Stimulated activated naive CD8-positive, alpha-beta T cell treated with anti-CD3 and anti-CD28 coated beads, Interleukin-15, amount 100 ng/mL, for 72 hours (primary cell): Measurements from ENCODE around the gene ARID3B.

Experiments
- ATAC-seq: fragments of 150-1000 bp; cut with Tn5 transposase; 2 replicates; pipeline ENCODE4 v1.10.0; 2021; ENCODE audit warnings: mild to moderate bottlenecking, moderate library complexity
- DNase-seq, 2 donors: peaks; one replicate each; pipeline ENCODE4 v3.0.0; 2021 to 2022
- H3K27ac Mint-ChIP-seq, 2 donors: one replicate each; pipeline ENCODE4 v1.8.0; 2022; ENCODE audit warnings: mild to moderate bottlenecking in 2 of 2, mixed read lengths in 2 of 2, moderate library complexity in 2 of 2
- H3K27me3 Mint-ChIP-seq: one replicate; pipeline ENCODE4 v1.8.0; 2022; ENCODE audit warnings: mixed read lengths
- H3K4me1 Mint-ChIP-seq: one replicate; pipeline ENCODE4 v1.8.0; 2022; ENCODE audit warnings: mild to moderate bottlenecking, mixed read lengths
- H3K4me3 Mint-ChIP-seq, 2 donors: one replicate each; pipeline ENCODE4 v1.8.0; 2022; ENCODE audit warnings: mild to moderate bottlenecking in 2 of 2, mixed read lengths in 2 of 2, moderate library complexity in 1 of 2
- H3K9me3 Mint-ChIP-seq, 2 donors: one replicate each; pipeline ENCODE4 v1.8.0; 2022; ENCODE audit warnings: mixed read lengths in 2 of 2

ARID3B gene

DNA sequence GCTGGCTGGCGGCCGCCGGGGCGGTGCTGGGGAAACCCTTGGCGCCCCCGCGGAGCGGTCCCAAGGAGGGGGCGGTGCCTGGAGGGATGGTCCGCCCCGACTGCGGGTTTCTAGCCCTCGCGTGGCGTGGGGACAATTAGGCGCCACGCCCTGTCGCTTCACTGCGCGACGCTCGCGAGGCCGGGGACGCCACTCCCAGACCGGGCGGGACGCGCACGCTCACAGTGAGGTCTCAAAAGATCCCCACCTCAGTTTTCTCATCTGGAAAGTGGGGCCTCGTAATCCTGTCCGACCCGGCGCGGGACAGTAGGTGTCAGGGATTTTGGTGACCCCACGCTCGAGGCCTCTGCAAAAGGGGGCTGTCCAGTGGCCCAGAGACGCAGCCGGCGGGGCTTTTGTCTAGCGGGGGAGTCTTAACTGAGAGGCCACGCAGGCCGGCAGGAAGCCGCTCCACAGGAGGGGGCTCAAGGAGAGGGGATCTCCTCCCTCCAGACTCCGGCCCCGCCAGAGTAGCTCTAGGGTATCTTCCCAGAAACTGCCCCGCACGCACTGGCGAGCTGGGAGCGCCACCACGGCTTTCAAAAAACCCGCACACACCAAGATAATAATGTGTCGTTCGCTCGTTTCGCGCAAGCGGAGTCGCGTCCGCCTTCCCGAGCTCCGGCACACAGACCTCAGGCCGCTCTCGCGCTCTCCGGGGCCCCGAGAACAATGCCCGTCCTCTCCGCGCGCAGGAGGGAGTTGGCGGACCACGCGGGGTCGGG lies 73.9 kb downstream of the ARID3B start:
- peaks cover 55% of the 10 kb centered on the region for H3K4me1 Mint-ChIP-seq
- peak overlapping the region; percentile 95 to 98 for H3K27ac Mint-ChIP-seq
- H3K9me3 Mint-ChIP-seq = no peaks in the 10 kb centered on the region
- H3K27me3 Mint-ChIP-seq = no peaks in the 10 kb centered on the region
- peak; percentile 85 to 87 for DNase-seq
- peak overlapping the region; percentile 96 to 97 for H3K4me3 Mint-ChIP-seq
- ATAC-seq = peak; percentile 66

GRCh38 chr15:74615508-74616365 lies 74.7 kb downstream of the ARID3B start, which contains the start of gene CLK3:
Gene CLK3 (plus strand): TSS chr15:74615836. CDS start chr15:74619197, 3,361 bp downstream.
- ATAC-seq = peak; percentile 92
- H3K27me3 Mint-ChIP-seq = no peaks in the 10 kb centered on the region

GRCh38 chr15:74616366-74616939 lies 75.4 kb downstream of the ARID3B start:
- Mint-ChIP-seq H3K27me3 (no peaks in the 10 kb centered on the region), H3K27ac (peak overlapping the region; percentile 97 to 99), H3K4me3 (peak overlapping the region; percentile 96 to 97), H3K9me3 (no peaks in the 10 kb centered on the region), H3K4me1 (peaks cover 70% of the 10 kb centered on the region)
- DNase-seq (peak; percentile 38 to 61), ATAC-seq (no peak)

More at GRCh38 chr15:74615508-74616365, 74.7 kb downstream of the ARID3B start, which contains the start of gene CLK3:
- Mint-ChIP-seq H3K4me3 (peak within 1 kb of the TSS; percentile 96 to 97), H3K27ac (peak within 1 kb of the TSS; percentile 97 to 99), H3K9me3 (no peaks in the 10 kb centered on the region), H3K4me1 (peaks cover 63% of the 10 kb centered on the region)
- peak; percentile 97 to 99 for DNase-seq

- ATAC-seq (no peak), DNase-seq (no peak)
- H3K4me1 Mint-ChIP-seq = peaks cover 75% of the 10 kb centered on the region
- H3K27ac Mint-ChIP-seq = peak overlapping the region; percentile 97 to 99
- H3K27me3 Mint-ChIP-seq = no peaks in the 10 kb centered on the region
- peak overlapping the region; percentile 96 to 97 for H3K4me3 Mint-ChIP-seq
- no peaks in the 10 kb centered on the region for H3K9me3 Mint-ChIP-seq
Measured at GRCh38 chr15:74616996-74617395, 76.0 kb downstream of the ARID3B start.

GRCh38 chr15:74618841-74619596 lies 78.0 kb downstream of the ARID3B start:
- H3K9me3 Mint-ChIP-seq = no peaks in the 10 kb centered on the region
- H3K4me3 Mint-ChIP-seq = peak overlapping the region in 1 of 2 donors; percentile 14
- no peak for ATAC-seq
- H3K27me3 Mint-ChIP-seq = no peaks in the 10 kb centered on the region
- H3K27ac Mint-ChIP-seq = peak overlapping the region in 1 of 2 donors; percentile 86
- peaks cover 73% of the 10 kb centered on the region for H3K4me1 Mint-ChIP-seq
- DNase-seq = no peak

- no peaks in the 10 kb centered on the region for H3K9me3 Mint-ChIP-seq
- no peak for DNase-seq
- H3K27me3 Mint-ChIP-seq = no peaks in the 10 kb centered on the region
- H3K4me1 Mint-ChIP-seq = peaks cover 80% of the 10 kb centered on the region
- no peak for ATAC-seq
- H3K27ac Mint-ChIP-seq = peak overlapping the region in 1 of 2 donors; percentile 86
- H3K4me3 Mint-ChIP-seq = no peak overlapping the region
Measured at GRCh38 chr15:74619916-74620635, 79.1 kb downstream of the ARID3B start.

- Mint-ChIP-seq H3K9me3 (no peaks in the 10 kb centered on the region), H3K27ac (peak overlapping the region; percentile 66 to 97), H3K27me3 (no peaks in the 10 kb centered on the region), H3K4me1 (peaks cover 88% of the 10 kb centered on the region), H3K4me3 (no peak overlapping the region)
- ATAC-seq (peak; percentile 92), DNase-seq (peak; percentile 73 to 81)
Measured at GRCh38 chr15:74620636-74621545, 79.9 kb downstream of the ARID3B start.

DNA sequence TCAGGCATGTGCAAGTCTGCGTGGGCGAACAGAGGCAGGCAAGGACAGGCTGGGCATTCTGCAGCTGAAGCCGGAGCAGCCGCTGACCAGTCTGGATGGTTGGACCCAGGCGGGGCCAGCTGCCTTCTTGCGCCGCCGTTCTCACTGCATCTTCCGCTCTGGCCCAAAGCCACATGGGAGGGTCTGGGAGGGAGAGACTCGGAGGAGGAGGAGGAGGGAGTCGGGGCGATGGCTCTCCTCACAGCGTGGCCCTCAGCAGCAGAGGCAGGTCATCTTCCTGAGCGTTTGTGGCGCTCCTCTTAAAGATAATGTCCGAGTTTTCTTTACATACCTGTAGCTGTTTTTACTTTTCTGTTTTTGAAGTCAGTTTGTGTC lies 80.5 kb downstream of the ARID3B start:
- H3K27me3 Mint-ChIP-seq = no peaks in the 10 kb centered on the region
- peaks cover 91% of the 10 kb centered on the region for H3K4me1 Mint-ChIP-seq
- peak overlapping the region in 1 of 2 donors; percentile 97 for H3K27ac Mint-ChIP-seq
- H3K4me3 Mint-ChIP-seq = no peak overlapping the region
- no peaks in the 10 kb centered on the region for H3K9me3 Mint-ChIP-seq
- no peak for ATAC-seq
- no peak for DNase-seq

DNA sequence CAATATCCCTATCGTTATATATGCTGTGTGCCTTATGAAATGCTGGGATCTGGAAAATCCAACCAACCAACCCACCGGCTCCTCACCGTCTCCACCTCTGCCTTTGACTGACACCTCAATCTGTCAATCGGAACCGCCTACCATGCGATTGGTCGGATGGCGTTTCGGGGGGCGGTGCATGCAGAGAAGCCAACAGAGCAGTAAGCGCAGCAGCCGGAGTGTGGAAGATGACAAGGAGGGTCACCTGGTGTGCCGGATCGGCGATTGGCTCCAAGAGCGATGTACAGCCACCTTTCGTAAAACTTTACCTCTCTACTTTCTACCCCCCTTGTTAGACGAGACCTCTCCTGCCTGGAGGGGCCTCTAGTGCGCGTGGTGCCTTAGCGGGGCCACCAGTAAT lies 80.9 kb downstream of the ARID3B start:
- DNase-seq (no peak), ATAC-seq (no peak)
- H3K27ac Mint-ChIP-seq = peak overlapping the region in 1 of 2 donors; percentile 72
- no peaks in the 10 kb centered on the region for H3K9me3 Mint-ChIP-seq
- H3K4me1 Mint-ChIP-seq = peaks cover 91% of the 10 kb centered on the region
- no peaks in the 10 kb centered on the region for H3K27me3 Mint-ChIP-seq
- no peak overlapping the region for H3K4me3 Mint-ChIP-seq

- Mint-ChIP-seq H3K27me3 (no peaks in the 10 kb centered on the region), H3K4me3 (no peak overlapping the region), H3K4me1 (peaks cover 91% of the 10 kb centered on the region), H3K9me3 (no peaks in the 10 kb centered on the region), H3K27ac (no peak overlapping the region)
- no peak for ATAC-seq
- no peak for DNase-seq
Measured at GRCh38 chr15:74622758-74623157, 81.7 kb downstream of the ARID3B start.

DNA sequence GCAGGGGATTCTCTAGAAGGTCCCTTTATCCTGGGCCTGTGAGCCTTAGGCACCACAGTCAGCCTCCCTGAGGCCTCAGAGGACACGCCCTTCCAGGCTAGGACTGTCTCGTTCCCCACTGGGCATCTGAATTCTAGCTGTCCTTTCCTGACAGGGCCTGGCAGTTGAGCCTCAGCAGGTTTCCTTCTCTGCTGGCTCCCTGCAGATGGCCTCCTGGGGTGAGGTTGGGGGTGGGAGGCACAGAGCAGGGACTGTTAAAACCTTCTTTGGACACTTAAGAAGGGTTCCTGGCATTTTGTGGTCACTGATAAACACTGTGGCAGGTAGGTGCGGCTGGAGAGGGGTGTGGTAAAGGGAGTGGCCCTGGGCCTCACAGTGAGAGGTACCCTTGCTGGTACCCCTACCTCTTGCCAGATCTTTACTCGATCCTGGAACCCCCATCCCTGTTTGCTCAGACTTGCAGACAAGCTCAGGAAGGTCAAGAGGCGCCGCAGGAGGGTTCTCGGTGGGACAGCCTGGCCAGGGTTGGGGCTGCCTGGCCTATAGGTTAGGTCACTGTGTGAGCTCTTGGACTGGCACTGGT lies 83.1 kb downstream of the ARID3B start:
- no peaks in the 10 kb centered on the region for H3K27me3 Mint-ChIP-seq
- peak overlapping the region in 1 of 2 donors; percentile 93 for H3K27ac Mint-ChIP-seq
- peaks cover 91% of the 10 kb centered on the region for H3K4me1 Mint-ChIP-seq
- no peak overlapping the region for H3K4me3 Mint-ChIP-seq
- no peak for DNase-seq
- ATAC-seq = no peak
- H3K9me3 Mint-ChIP-seq = no peaks in the 10 kb centered on the region

- DNase-seq = no peak
- Mint-ChIP-seq H3K4me3 (no peak overlapping the region), H3K27ac (peak overlapping the region in 1 of 2 donors; percentile 80), H3K9me3 (no peaks in the 10 kb centered on the region), H3K4me1 (peaks cover 76% of the 10 kb centered on the region), H3K27me3 (no peaks in the 10 kb centered on the region)
- ATAC-seq = no peak
Measured at GRCh38 chr15:74625693-74626092, 84.7 kb downstream of the ARID3B start.

- DNase-seq = no peak
- no peak overlapping the region for H3K4me3 Mint-ChIP-seq
- ATAC-seq = no peak
- peaks cover 70% of the 10 kb centered on the region for H3K4me1 Mint-ChIP-seq
- no peaks in the 10 kb centered on the region for H3K9me3 Mint-ChIP-seq
- no peaks in the 10 kb centered on the region for H3K27me3 Mint-ChIP-seq
- H3K27ac Mint-ChIP-seq = peak overlapping the region in 1 of 2 donors; percentile 80
Measured at GRCh38 chr15:74626336-74626735, 85.3 kb downstream of the ARID3B start.
